HG03342 (cell line): ENCODE results near the gene PTH1R.

Experiments used
- ATAC-seq: cut with Tn5 transposase; IDR thresholded peaks from one replicate; pipeline ENCODE4 v1.9.1; 2021; ENCODE audit warnings: mild to moderate bottlenecking, moderate library complexity; ENCODE audit not compliant: unreplicated experiment

The PTH1R gene

DNA sequence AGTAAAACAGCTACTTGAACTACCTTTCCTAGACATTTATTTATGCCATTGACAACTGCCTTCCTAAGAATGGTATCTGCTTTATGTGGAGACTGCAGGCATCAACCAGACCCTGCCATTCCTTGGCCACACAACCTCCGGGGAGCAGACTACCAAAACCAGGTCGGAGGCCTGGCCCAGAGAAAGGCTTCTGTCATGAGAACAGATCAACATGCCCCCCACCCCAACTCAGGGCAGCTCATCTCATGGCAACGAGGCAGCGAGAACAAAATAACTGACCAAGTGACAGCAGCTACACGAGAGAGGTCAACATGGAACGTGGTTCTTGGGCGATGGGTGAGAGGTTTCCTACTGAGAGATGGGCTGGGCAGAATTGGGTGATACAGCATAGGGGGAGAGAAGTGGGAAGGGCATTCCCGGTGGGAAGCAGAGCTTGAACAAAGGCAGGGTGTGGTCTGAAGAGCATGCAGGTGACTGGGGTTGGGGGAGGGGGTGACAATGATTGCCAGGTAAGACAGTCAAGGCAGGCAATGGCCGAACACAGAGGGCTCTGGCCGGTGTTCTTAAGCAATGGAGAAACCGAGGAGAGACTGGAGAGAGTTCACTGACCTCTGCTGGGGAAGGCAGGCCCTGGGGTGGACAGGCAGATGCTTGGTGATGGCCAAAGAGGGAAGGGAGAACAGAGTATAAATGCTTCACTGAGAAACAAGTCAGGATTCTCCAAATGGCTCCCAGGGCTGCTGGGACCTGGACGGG lies 65.1 kb downstream of the PTH1R start:
- no peak for ATAC-seq

GRCh38 chr3:46943237-46944187 lies 66.0 kb downstream of the PTH1R start:
- no peak for ATAC-seq

GRCh38 chr3:46944191-46944590 lies 66.7 kb downstream of the PTH1R start:
- no peak for ATAC-seq

- ATAC-seq, result no peak
These were observed 68.9 kb downstream of the PTH1R start for GRCh38 chr3:46946416-46946815.

DNA sequence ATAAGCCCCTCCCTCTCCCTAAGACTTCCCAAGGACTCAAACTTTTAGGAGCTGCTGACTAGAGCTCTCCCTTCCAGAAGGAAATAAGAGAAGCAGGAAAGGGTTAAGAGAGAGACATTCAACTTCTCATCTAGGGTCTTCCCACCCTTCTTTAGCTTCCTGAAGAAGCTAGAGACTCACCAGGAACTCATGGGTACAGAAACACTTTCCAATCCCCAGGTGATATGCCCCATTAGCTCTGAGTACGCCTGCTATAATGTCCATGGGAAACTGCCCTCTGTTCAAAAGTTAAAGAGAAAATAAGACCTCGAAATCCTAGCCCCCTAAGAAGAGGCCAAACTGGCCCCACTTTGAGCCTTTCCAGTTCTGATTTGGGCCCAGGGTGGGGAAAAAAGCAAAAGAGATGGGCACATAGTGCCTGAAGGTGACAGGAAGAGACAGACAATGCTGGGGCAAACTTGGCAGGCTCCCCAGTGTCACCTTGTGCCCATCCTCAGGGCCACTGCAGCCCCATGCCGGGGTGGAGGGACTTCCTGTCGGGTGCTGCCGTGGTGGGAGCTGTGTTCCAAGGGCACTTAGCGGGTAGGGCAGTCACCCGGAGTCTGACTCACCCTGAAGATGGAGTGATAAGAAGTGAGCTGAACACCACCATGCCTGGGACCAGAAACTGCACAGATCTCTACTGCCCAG lies 69.5 kb downstream of the PTH1R start:
- ATAC-seq, result no peak

DNA sequence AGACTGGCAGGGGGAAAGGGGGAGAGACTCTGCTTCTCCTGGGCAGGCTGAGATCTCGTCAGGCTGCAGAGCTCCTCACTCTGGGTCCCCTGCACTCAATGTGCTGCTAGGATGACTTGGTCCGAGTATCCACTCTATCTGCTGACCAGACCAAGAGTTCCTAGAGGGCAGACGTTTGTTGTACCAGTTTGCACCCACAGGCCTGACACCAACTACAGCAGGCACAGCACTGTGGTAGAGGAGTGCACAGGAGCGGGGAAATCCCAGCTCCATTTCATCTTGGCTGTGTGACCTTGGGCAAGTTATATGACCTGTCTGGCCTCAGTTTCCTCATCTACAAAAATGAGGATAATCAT lies 70.0 kb downstream of the PTH1R start:
- no peak for ATAC-seq

GRCh38 chr3:46947981-46948791 lies 70.7 kb downstream of the PTH1R start:
- ATAC-seq, result no peak

GRCh38 chr3:46948830-46949671 lies 71.5 kb downstream of the PTH1R start:
- ATAC-seq, result peak; percentile 51

- ATAC-seq, result no peak
These were observed 72.7 kb downstream of the PTH1R start for GRCh38 chr3:46950177-46950576.

- no peak for ATAC-seq
These were observed 73.2 kb downstream of the PTH1R start for GRCh38 chr3:46950650-46951241.

DNA sequence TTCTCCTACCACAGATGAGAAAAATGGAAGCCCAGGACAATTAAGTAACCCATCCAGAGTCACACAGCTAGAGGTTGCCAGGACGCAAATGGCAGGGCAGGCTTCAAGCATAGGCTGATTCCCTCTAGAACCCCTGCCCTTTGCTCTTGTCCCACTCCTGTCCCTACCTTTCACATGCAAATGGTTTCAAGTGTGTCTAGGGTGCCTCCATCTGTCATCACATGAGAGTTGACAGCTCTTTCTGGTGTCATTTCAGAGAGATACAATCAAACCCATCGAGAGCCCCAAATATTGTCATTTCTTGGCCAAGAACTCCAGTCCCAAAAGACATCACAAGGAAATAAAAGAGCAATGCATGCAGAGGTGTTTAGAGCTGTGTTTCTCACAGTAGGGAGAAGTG lies 75.3 kb downstream of the PTH1R start:
- ATAC-seq, result no peak
